Neutrophil (primary cell): Measurements from ENCODE around the gene YEATS2.

Source experiments
- H3K27ac ChIP-seq: fragments of 200-600 bp; sonication (generic); 2 replicates; pipeline ENCODE4 v1.5.1; 2016; ENCODE audit warnings: mild to moderate bottlenecking, moderate library complexity
- H3K27me3 ChIP-seq: fragments of 200-600 bp; sonication (generic); 2 replicates; pipeline ENCODE4 v1.6.0; 2016; ENCODE audit warnings: mild to moderate bottlenecking
- H3K36me3 ChIP-seq: fragments of 200-600 bp; sonication (generic); 2 replicates; pipeline ENCODE4 v1.5.1; 2017
- H3K4me1 ChIP-seq, 2 experiments: fragments of 200-600 bp in 1 of 2; sonication (generic) in 1 of 2; 1 replicate in 1 of 2; 2 replicates in 1 of 2; pipeline versions ENCODE4 v1.5.1 to v1.6.1; 2013 to 2016; ENCODE audit warnings: low read depth in 1 of 2, low read length in 1 of 2, mild to moderate bottlenecking in 1 of 2, moderate library complexity in 1 of 2; ENCODE audit not compliant: control insufficient read depth in 1 of 2, insufficient read depth in 1 of 2
- H3K4me3 ChIP-seq, 2 experiments: fragments of 200-600 bp in 1 of 2; sonication (generic) in 1 of 2; 1 replicate in 1 of 2; 2 replicates in 1 of 2; pipeline ENCODE4 v1.5.1; 2013 to 2016; ENCODE audit warnings: low read depth in 1 of 2, low read length in 1 of 2, mild to moderate bottlenecking in 1 of 2, moderate library complexity in 1 of 2
- H3K9me3 ChIP-seq: fragments of 200-600 bp; sonication (generic); 2 replicates; pipeline ENCODE4 v1.5.1; 2016
- TF ChIP-seq, protein P1 (sequence below): fragments of 200-600 bp; sonication (generic); IDR thresholded peaks from 2 replicates; pipeline ENCODE4 v1.5.1; 2016; ENCODE audit warnings: antibody characterized with exemption

YEATS2 gene

DNA sequence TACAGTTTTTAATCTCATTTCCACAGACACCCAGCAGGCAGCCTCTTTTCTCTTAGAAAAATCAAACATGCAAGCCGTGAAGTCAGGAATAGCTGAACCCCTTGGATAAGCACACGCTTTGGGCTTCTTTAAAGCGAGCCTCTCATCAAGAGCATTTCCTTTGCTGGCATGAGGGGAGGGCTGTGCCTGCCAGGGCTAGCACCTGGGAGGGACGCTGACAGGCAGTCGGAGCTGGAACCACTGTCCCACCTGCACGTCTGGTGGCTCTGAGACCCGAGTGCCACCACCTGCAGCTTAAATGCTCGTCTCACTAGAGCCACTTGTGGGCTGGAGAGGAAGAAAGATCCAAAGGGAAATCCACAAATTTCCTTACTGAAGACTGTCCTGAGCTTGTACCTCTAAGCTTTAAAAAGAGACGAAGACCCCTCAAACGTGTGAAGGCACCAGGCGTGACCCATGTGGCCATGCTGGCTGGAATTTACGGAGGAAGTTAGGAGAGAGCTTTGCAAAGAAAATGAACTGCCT, 118.4 kb downstream of the YEATS2 start:
- Histone ChIP-seq H3K4me3 (no peak overlapping the region), H3K27me3 (no peaks in the 10 kb centered on the region), H3K27ac (no peak overlapping the region), H3K36me3 (peaks cover 29% of the 10 kb centered on the region), H3K4me1 (no peaks in the 10 kb centered on the region), H3K9me3 (no peaks in the 10 kb centered on the region)
- TF ChIP-seq, protein P1, sequence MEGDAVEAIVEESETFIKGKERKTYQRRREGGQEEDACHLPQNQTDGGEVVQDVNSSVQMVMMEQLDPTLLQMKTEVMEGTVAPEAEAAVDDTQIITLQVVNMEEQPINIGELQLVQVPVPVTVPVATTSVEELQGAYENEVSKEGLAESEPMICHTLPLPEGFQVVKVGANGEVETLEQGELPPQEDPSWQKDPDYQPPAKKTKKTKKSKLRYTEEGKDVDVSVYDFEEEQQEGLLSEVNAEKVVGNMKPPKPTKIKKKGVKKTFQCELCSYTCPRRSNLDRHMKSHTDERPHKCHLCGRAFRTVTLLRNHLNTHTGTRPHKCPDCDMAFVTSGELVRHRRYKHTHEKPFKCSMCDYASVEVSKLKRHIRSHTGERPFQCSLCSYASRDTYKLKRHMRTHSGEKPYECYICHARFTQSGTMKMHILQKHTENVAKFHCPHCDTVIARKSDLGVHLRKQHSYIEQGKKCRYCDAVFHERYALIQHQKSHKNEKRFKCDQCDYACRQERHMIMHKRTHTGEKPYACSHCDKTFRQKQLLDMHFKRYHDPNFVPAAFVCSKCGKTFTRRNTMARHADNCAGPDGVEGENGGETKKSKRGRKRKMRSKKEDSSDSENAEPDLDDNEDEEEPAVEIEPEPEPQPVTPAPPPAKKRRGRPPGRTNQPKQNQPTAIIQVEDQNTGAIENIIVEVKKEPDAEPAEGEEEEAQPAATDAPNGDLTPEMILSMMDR = no peak

DNA sequence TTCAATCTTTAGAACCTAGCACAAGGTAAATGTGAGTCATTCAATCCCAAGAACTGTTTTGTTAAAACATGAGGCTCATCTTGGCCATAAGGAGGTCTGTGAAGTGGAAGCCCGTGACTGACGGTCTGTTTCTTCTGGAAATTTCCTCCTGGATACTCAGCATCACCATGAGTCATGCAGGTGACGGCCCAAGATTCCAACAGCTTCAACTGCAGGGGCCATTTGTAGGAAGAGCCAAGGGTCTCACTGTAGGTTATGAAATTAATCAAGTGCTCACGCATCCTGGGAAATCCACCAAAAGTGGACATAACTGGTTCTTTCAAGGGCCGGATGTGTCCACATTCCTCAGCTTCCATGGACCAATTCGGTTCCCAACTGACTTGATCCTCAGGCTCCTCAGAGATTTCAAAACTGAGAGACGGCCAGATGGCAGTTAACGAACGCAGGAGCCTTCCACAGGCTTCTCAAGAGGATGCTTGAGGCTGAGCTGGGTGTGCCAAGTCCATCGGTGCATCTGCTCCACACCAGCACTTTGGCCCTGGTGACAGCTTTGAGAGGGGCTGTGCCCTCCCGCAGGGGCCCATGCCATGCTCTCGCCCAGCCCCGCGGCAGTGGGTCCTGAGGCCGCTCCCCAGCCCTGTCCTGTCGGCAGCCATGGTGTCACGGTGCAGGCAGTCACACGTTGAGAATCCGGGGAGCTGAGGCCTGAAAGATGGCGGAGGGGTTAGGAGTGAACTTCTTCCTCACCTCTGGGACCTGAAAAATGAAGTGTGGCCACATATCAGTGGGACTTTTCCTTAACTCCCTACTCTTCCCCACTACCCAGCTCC, 119.3 kb downstream of the YEATS2 start:
- TF ChIP-seq, protein P1 = no peak
- no peaks in the 10 kb centered on the region for H3K27me3 ChIP-seq
- no peaks in the 10 kb centered on the region for H3K9me3 ChIP-seq
- no peak overlapping the region for H3K4me3 ChIP-seq
- H3K27ac ChIP-seq = no peak overlapping the region
- peaks cover 20% of the 10 kb centered on the region for H3K36me3 ChIP-seq
- no peaks in the 10 kb centered on the region for H3K4me1 ChIP-seq

DNA sequence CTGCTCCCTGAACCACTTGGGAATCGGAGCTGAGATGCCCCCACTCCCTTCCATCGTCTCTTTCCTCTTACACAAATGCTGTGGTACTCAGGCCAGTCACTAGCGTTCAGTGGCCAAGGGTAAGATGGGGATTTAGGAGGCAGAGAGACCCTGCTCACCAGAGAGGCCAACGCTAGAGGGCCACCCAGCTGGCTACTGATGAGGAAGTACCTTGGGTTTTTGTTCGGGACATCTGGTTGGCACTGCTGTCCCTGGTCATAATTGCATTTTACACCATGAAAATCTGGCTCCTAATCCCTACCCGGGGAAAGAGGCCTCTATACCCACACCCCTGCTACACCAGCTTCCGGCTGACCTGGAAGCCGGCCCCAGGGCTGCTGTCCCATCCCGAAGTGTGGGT, 120.0 kb downstream of the YEATS2 start:
- TF ChIP-seq, protein P1 = no peak

DNA sequence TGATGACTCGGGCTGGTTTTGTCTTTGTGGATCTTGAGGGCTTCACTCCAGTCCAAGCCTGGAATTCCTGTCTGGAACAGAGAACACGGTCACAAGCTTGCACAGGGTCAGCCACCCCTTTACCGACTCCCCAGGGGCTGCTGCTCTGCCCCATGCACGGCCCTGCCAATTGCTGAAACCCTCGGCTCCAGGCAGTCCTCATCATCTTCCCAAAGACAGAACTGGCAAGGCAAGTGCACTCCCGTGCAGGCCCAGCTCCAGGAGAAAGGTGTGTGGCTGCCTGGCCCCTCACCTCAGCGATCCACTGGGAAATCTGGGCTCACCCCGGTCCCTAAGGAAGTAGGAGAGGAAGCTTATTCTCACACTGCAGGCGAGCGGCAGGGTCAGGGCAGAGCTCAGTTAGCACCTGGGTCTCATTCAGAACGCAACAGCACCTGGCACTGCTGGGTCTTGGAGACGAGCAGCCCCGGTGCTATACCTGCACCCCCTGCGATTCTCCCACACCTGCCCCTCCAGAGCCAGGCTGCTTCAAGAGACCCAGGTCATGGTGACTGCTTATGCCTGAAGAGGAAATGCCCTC, 120.5 kb downstream of the YEATS2 start:
- H3K4me1 ChIP-seq = no peaks in the 10 kb centered on the region
- H3K4me3 ChIP-seq = no peak overlapping the region
- peaks cover 15% of the 10 kb centered on the region for H3K36me3 ChIP-seq
- H3K27me3 ChIP-seq = peaks cover 7% of the 10 kb centered on the region
- no peak overlapping the region for H3K27ac ChIP-seq
- TF ChIP-seq, protein P1 = no peak
- no peaks in the 10 kb centered on the region for H3K9me3 ChIP-seq

More for the DNA sequence above, 120.0 kb downstream of the YEATS2 start:
- Histone ChIP-seq H3K36me3 (peaks cover 15% of the 10 kb centered on the region), H3K27me3 (peaks cover 2% of the 10 kb centered on the region), H3K9me3 (no peaks in the 10 kb centered on the region), H3K4me1 (no peaks in the 10 kb centered on the region), H3K27ac (no peak overlapping the region), H3K4me3 (no peak overlapping the region)

DNA sequence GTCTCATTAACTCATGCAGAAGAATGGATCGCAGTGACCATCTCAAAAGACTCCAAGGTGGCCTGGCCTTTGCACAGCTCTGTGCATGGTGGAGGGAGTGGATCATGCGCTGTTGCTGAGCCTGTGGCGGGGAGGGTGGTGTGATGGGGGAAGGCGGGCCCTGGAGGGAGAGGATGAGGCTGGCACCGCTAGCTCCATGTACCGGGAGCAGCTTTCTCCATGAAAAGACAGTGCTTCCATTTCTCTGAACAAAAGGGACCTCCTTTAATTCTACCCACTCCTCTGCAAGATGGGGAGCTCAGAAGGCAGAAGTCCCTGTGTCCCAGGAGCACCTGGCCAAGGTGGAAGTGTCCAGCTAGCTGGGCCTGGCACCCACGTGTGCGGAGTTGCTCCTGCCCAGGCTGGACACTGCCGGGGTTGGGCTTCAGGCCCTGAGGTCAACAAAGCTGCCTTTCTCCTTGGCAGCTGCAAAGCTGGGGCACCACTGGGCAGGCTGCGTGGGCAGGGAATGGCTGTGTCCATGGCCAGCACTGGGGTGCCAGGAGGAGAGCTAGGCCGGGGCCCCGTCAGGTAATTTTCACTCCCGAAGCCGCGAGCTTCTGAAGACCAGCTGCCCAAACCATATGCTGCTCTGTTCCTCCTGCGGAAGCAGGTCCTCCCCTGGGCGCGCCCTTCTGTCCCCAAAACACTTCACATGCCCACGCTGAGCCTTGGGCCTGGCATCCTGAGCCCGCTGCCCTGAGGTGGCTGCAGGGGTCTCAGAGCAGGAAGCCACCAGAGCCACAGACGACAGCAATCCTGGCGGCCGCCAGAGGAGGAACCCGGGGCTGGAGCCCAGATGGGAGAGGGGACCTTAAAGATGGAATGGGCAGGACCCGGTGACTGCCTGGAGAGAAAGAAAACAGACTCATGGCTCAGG, 121.4 kb downstream of the YEATS2 start:
- Histone ChIP-seq H3K27me3 (peaks cover 16% of the 10 kb centered on the region), H3K9me3 (no peaks in the 10 kb centered on the region), H3K27ac (no peak overlapping the region), H3K36me3 (peaks cover 15% of the 10 kb centered on the region), H3K4me1 (peaks cover 0 to 2% of the 10 kb centered on the region in 2 experiments), H3K4me3 (no peak overlapping the region)
- TF ChIP-seq, protein P1 = no peak
